Central memory CD8-positive, alpha-beta T cell (primary cell): ENCODE data around the gene CIB2.
A peak's percentile ranks its signal among the peaks of the same experiment; 100 is the strongest.
"Not testable (repeated sequence)": the region's sequence is repeated elsewhere in the genome, so short reads cannot be mapped to it uniquely, and the experiment has no call there.

Experiments
- ATAC-seq: fragments of 150-1000 bp; cut with Tn5 transposase; replicated peaks from 2 replicates; pipeline ENCODE4 v1.10.0; 2022; ENCODE audit warnings: mild to moderate bottlenecking, moderate FRiP score, moderate number of reproducible peaks; ENCODE audit not compliant: poor library complexity, severe bottlenecking; ENCODE audit errors: extremely low read depth
- DNase-seq, 2 donors: peaks; one replicate each; pipeline ENCODE4 v3.0.0; 2021; ENCODE audit warnings: low spot score in 2 of 2
- H3K27ac Mint-ChIP-seq: one replicate; pipeline ENCODE4 v1.8.0; 2022; ENCODE audit warnings: low read depth, mild to moderate bottlenecking, moderate library complexity, mixed read lengths
- H3K27me3 Mint-ChIP-seq: one replicate; pipeline ENCODE4 v1.8.0; 2022; ENCODE audit warnings: mixed read lengths
- H3K36me3 Mint-ChIP-seq: one replicate; pipeline ENCODE4 v1.8.0; 2022; ENCODE audit warnings: mild to moderate bottlenecking, moderate library complexity, mixed read lengths; ENCODE audit not compliant: insufficient read depth
- H3K4me1 Mint-ChIP-seq: one replicate; pipeline ENCODE4 v1.8.0; 2022; ENCODE audit warnings: mixed read lengths
- H3K4me3 Mint-ChIP-seq: one replicate; pipeline ENCODE4 v1.8.0; 2022; ENCODE audit warnings: mild to moderate bottlenecking, moderate library complexity, mixed read lengths
- H3K9me3 Mint-ChIP-seq: one replicate; pipeline ENCODE4 v1.8.0; 2022; ENCODE audit warnings: mixed read lengths

The CIB2 gene

DNA sequence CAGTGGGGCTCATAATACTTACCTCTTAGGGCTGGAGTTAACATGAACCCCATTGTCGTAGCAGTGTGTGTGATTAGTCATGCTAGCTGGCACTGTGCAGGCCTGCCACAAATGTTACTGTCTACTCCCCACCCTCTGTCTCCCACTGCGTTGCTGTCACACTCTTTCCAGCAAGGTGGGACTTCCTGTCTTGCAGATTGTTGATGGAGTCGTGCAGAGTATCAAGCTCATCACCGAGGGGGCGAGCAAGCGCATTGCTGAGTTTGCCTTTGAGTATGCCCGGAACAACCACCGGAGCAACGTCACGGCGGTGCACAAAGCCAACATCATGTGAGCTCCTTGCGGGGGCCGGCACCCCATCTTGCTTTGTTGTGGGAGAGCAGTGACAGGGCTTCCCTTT, 30.8 kb upstream of the CIB2 start:
- peaks cover 47% of the 10 kb centered on the region for H3K36me3 Mint-ChIP-seq
- DNase-seq = peak in 1 of 2 donors; percentile 64
- H3K9me3 Mint-ChIP-seq = no peaks in the 10 kb centered on the region
- no peaks in the 10 kb centered on the region for H3K27me3 Mint-ChIP-seq
- H3K27ac Mint-ChIP-seq = peak overlapping the region; percentile 67
- no peaks in the 10 kb centered on the region for H3K4me1 Mint-ChIP-seq
- no peak overlapping the region for H3K4me3 Mint-ChIP-seq
- peak; percentile 97 for ATAC-seq

DNA sequence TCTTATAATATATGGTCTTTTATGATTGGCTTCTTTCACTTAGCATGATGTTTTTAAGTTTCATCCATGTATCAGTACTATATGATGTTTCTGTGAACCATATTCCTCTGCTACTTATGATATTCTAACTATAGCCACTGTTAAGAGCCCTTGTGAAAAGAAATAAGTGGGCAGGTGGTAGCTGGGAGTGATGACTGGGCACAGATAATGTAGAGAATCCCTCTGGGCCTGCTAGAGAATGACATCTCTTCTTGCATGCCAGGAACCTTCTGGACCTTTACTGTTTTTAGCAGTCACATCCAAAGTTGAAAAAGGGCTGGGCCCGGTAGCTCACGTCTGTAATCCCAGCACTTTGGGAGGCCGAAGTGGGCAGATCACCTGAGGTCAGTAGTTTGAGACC, 28.1 kb upstream of the CIB2 start:
- ATAC-seq = no peak
- Mint-ChIP-seq H3K9me3 (no peaks in the 10 kb centered on the region), H3K36me3 (peaks cover 38% of the 10 kb centered on the region), H3K27me3 (no peaks in the 10 kb centered on the region), H3K4me3 (no peak overlapping the region), H3K4me1 (no peaks in the 10 kb centered on the region), H3K27ac (no peak overlapping the region)
- DNase-seq = no peak

GRCh38 chr15:78157203-78157602, 26.0 kb upstream of the CIB2 start:
- ATAC-seq (no peak), DNase-seq (no peak)
- no peak overlapping the region for H3K4me3 Mint-ChIP-seq
- H3K36me3 Mint-ChIP-seq = peaks cover 28% of the 10 kb centered on the region
- no peaks in the 10 kb centered on the region for H3K4me1 Mint-ChIP-seq
- no peak overlapping the region for H3K27ac Mint-ChIP-seq
- H3K27me3 Mint-ChIP-seq = no peaks in the 10 kb centered on the region
- no peaks in the 10 kb centered on the region for H3K9me3 Mint-ChIP-seq

DNA sequence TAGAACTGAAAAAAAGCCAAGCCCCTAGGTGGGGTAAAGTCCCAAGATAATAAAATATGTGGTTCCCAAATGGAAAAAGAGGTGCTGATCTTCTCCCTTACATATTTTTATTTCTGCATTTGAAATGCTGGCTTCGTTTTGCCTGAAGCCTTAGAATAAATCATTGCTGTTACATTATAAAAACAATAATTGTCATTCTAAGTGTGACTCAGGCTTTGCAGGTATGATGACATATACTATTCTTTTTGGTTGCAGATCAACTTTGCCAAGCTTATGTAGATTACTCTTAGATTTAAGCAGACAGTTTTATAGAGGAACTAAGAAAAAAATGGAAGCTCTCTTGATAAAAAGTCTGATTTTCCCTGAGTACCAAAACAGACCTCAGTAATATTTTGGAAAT, 25.4 kb upstream of the CIB2 start:
- no peaks in the 10 kb centered on the region for H3K9me3 Mint-ChIP-seq
- no peaks in the 10 kb centered on the region for H3K4me1 Mint-ChIP-seq

GRCh38 chr15:78155355-78155939, 24.2 kb upstream of the CIB2 start:
- Mint-ChIP-seq H3K27me3 (no peaks in the 10 kb centered on the region), H3K4me1 (peaks cover 9% of the 10 kb centered on the region), H3K9me3 (no peaks in the 10 kb centered on the region), H3K27ac (peak overlapping the region; percentile 62), H3K4me3 (no peak overlapping the region), H3K36me3 (peaks cover 20% of the 10 kb centered on the region)
- no peak for DNase-seq
- ATAC-seq = no peak

More for the DNA sequence above, 25.4 kb upstream of the CIB2 start:
- DNase-seq = no peak
- Mint-ChIP-seq H3K4me3 (no peak overlapping the region), H3K27ac (no peak overlapping the region), H3K27me3 (no peaks in the 10 kb centered on the region), H3K36me3 (peaks cover 22% of the 10 kb centered on the region)
- ATAC-seq = no peak

- ATAC-seq = no peak
- no peak for DNase-seq
- H3K4me1 Mint-ChIP-seq = peaks cover 14% of the 10 kb centered on the region
- no peaks in the 10 kb centered on the region for H3K27me3 Mint-ChIP-seq
- H3K9me3 Mint-ChIP-seq = no peaks in the 10 kb centered on the region
- peaks cover 20% of the 10 kb centered on the region for H3K36me3 Mint-ChIP-seq
- no peak overlapping the region for H3K4me3 Mint-ChIP-seq
- peak overlapping the region; percentile 62 for H3K27ac Mint-ChIP-seq
Measured at GRCh38 chr15:78154955-78155354, 23.7 kb upstream of the CIB2 start.

- ATAC-seq, H3K36me3 Mint-ChIP-seq, DNase-seq, H3K27me3 Mint-ChIP-seq, H3K9me3 Mint-ChIP-seq, H3K27ac Mint-ChIP-seq: not testable (repeated sequence)
- peaks cover 39% of the 10 kb centered on the region for H3K4me1 Mint-ChIP-seq
- peak overlapping the region; percentile 86 for H3K4me3 Mint-ChIP-seq
Measured at GRCh38 chr15:78151075-78151474, 19.8 kb upstream of the CIB2 start.

DNA sequence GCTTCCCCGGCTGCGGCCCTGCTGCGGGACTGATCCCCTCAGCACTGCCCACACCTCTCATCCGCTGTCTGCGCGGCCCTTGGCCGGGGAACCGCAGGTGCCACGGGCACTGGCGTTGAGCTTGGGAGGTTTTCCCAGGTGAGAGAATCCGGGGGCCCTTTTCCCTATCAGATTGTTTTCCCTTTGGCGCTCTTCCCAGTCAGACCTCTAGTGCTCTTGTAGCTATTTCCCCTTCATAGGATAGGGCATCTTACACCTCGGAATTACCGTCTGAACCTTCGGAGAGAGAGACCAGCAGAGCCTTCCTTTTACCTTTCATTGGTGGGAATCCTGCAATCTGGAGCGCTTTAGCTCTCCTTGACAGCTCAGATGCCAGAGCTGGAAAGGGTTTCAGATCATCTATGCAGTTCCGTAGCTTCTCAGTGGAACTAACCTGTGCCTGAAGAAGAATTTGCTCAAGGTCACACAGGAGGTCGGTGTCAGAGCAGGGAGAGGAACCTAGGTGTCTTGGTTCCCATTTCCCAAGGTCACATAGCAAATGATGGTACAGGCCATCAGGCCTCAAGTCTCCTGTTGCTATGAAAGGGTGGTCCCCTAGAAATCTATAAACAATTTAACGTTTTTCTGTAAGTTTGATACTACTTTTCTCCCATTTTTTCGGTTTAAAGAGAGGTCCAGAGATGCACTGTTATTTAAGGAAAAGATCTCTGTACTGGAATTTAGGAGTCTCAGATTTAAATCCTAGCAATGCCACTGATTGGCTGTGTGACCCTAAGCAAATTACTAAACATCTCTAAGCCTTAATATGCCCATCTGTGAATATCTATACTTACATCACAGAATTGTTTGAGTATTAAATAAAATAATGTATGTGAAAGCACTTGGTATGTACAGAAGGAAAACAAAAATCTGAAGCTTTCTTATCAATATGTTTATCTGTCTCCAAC, 18.8 kb upstream of the CIB2 start:
- ATAC-seq = no peak
- peak overlapping the region; percentile 86 for H3K4me3 Mint-ChIP-seq
- peaks cover 39% of the 10 kb centered on the region for H3K4me1 Mint-ChIP-seq
- no peaks in the 10 kb centered on the region for H3K9me3 Mint-ChIP-seq
- no peak for DNase-seq
- no peaks in the 10 kb centered on the region for H3K27me3 Mint-ChIP-seq
- peaks cover 9% of the 10 kb centered on the region for H3K36me3 Mint-ChIP-seq
- H3K27ac Mint-ChIP-seq = peak overlapping the region; percentile 77

DNA sequence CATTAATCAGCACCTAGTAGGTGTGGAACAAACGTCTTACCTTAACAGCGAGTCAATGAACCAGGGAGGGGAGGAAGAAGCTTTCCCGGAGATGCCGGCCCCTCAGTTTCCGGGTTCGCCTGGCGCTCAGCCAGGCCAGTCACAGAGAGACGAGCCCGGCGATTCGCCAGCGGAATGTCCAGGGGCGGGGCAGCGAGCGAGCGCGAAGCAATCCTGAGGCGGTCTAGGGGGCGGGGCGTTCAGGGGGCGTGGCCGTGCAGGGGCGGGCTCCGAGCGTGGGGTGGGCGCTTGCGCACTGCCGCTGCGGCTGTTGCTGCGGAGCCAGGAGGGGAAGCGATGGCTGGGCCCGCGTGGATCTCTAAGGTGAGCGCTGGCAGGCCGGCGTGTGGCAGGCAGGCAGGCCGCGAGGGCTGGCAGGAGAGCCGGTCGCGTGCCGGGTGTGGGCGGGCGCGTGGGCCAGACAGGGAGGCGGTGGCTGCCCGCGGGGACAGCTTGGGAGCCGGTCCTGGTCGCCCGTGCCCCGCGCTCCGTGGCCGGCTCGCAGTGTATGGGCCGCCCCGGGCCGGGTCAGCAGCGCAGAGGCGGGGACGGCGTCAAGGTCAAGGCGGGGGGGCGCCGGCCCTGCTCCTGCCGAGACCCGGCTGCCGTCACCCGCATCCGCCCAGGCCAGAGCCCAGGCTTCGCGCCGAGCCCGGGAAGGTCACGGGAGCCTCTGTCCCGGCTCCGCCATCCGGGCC, 18.0 kb upstream of the CIB2 start, which contains the start of gene IDH3A:
TSS of gene IDH3A (plus strand) at position 295 of the 737 bp plus-strand sequence. CDS start at position 337, 42 bp downstream.
- Mint-ChIP-seq H3K4me3 (peak within 1 kb of the TSS; percentile 86), H3K36me3 (peaks cover 9% of the 10 kb centered on the region), H3K27ac (peak within 1 kb of the TSS; percentile 91), H3K4me1 (peaks cover 39% of the 10 kb centered on the region), H3K27me3 (no peaks in the 10 kb centered on the region), H3K9me3 (no peaks in the 10 kb centered on the region)
- DNase-seq (peak; percentile 97 to 99), ATAC-seq (peak; percentile 94)

GRCh38 chr15:78148392-78149067, 17.3 kb upstream of the CIB2 start:
- no peaks in the 10 kb centered on the region for H3K9me3 Mint-ChIP-seq
- peak overlapping the region; percentile 86 for H3K4me3 Mint-ChIP-seq
- no peak for DNase-seq
- H3K36me3 Mint-ChIP-seq = peaks cover 9% of the 10 kb centered on the region
- peak; percentile 25 for ATAC-seq
- H3K27ac Mint-ChIP-seq = peak overlapping the region; percentile 91
- no peaks in the 10 kb centered on the region for H3K27me3 Mint-ChIP-seq
- peaks cover 39% of the 10 kb centered on the region for H3K4me1 Mint-ChIP-seq

GRCh38 chr15:78147566-78147965, 16.3 kb upstream of the CIB2 start:
- ATAC-seq = no peak
- H3K27me3 Mint-ChIP-seq = no peaks in the 10 kb centered on the region

More at GRCh38 chr15:78147566-78147965, 16.3 kb upstream of the CIB2 start:
- H3K36me3 Mint-ChIP-seq = peaks cover 9% of the 10 kb centered on the region
- no peak for DNase-seq
- H3K4me1 Mint-ChIP-seq = peaks cover 44% of the 10 kb centered on the region
- no peaks in the 10 kb centered on the region for H3K9me3 Mint-ChIP-seq
- H3K4me3 Mint-ChIP-seq = peak overlapping the region; percentile 46
- no peak overlapping the region for H3K27ac Mint-ChIP-seq
